HTERT RPE-1 (cell line): ENCODE data around the gene CNGB1.

Experiments used
- in situ Hi-C: fragments of 300-500 bp; cut with MboI; formaldehyde crosslinking; loops from 4 replicates; pipeline ENCODE4 v1.14.3; 2020; ENCODE audit warnings: low sequenced_read_pairs

Gene CNGB1

GRCh38 chr16:57977418-57978069, 6.6 kb upstream of the CNGB1 start:
- in situ Hi-C loops: no loop called here

- in situ Hi-C loops: no loop called here
Observed at GRCh38 chr16:57976331-57976796, 5.4 kb upstream of the CNGB1 start.

GRCh38 chr16:57972306-57972705, 1.4 kb upstream of the CNGB1 start:
- in situ Hi-C loops: no loop called here

- in situ Hi-C loops: no loop called here
Observed at GRCh38 chr16:57971848-57972247, 920 bp upstream of the CNGB1 start.

GRCh38 chr16:57970319-57970718, 609 bp downstream of the CNGB1 start:
- in situ Hi-C loops: no loop called here

- in situ Hi-C loops: no loop called here
Observed at GRCh38 chr16:57969451-57970123, 1.3 kb downstream of the CNGB1 start.

GRCh38 chr16:57967916-57968315, 3.0 kb downstream of the CNGB1 start:
- in situ Hi-C loops: no loop called here

- in situ Hi-C loops: no loop called here
Observed at GRCh38 chr16:57966986-57967385, 3.9 kb downstream of the CNGB1 start.

- in situ Hi-C loops: no loop called here
Observed at GRCh38 chr16:57966204-57966771, 4.6 kb downstream of the CNGB1 start.

- in situ Hi-C loops: no loop called here
Observed at GRCh38 chr16:57964157-57964700, 6.7 kb downstream of the CNGB1 start.

- in situ Hi-C loops: no loop called here
Observed at GRCh38 chr16:57962756-57963155, 8.2 kb downstream of the CNGB1 start.

GRCh38 chr16:57962046-57962445, 8.9 kb downstream of the CNGB1 start:
- in situ Hi-C loops: no loop called here

- in situ Hi-C loops: no loop called here
Observed at GRCh38 chr16:57961538-57961937, 9.4 kb downstream of the CNGB1 start.

GRCh38 chr16:57960826-57961472, 10.0 kb downstream of the CNGB1 start:
- in situ Hi-C loops: no loop called here

GRCh38 chr16:57960310-57960709, 10.6 kb downstream of the CNGB1 start:
- in situ Hi-C loops: no loop called here

- in situ Hi-C loops: no loop called here
Observed at GRCh38 chr16:57959804-57960203, 11.1 kb downstream of the CNGB1 start.

GRCh38 chr16:57959121-57959520, 11.8 kb downstream of the CNGB1 start:
- in situ Hi-C loops: no loop called here

- in situ Hi-C loops: no loop called here
Observed at GRCh38 chr16:57958544-57958943, 12.4 kb downstream of the CNGB1 start.

- in situ Hi-C loops: no loop called here
Observed at GRCh38 chr16:57957673-57958392, 13.1 kb downstream of the CNGB1 start.

- in situ Hi-C loops: no loop called here
Observed at GRCh38 chr16:57956924-57957672, 13.8 kb downstream of the CNGB1 start.
